Measurements from ENCODE around the gene PTPRM.

DNA sequence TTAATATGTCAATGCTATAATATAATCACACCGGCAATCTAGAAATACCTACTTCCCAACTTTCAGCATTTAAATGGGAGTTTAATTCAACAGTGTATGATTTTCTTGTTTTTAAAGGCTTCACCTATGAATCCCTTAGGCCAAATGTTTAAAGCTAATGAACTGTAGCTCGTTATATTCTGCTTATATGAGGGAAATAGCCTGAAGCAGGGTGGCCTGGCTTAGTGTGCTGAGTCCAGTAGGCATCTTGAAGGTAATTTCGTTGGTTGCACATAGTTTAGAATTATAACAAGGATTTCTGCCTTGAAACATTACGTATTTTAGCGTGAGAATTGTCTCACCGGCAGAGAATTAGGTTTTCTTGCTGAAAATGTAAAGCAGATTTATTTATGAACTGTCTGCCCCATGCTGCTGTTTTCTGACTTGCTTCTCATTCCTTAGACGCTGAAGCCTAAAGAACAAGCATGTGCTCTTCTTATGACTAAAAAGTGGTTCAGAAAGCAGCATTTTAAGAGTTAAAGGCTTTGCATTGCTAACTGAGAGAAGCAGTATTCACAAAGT is 608.5 kb downstream of the PTPRM start:
- TF ChIP-seq CTCF (IDR thresholded peaks at IDR 0.05) (no peak), EP300 (IDR thresholded peaks at IDR 0.05) (no peak), POLR2A (IDR thresholded peaks at IDR 0.05) (no peak)

Data from ovary (tissue), 3 donors.